ENCODE measurements around the gene PLD1.

DNA sequence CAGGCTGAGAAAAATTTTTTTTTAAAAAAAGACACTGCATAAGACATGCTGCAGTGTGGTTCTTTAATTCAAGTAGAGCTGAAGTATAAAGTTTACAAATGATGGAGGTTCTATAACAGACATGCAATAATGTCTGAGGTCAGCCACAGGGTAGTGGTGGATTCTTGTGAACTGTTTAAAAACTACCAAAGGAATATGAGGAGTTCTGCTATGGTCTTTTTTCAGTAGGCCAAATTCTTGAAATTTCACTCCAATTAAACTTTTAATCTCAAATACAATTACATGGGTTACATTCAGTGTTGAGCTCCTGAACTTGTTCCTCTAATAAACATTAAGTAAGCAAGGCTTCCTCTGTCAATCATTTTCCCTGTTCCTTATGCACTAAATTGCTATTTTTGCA is 122.7 kb downstream of the PLD1 start:
- TF ChIP-seq, protein P1, sequence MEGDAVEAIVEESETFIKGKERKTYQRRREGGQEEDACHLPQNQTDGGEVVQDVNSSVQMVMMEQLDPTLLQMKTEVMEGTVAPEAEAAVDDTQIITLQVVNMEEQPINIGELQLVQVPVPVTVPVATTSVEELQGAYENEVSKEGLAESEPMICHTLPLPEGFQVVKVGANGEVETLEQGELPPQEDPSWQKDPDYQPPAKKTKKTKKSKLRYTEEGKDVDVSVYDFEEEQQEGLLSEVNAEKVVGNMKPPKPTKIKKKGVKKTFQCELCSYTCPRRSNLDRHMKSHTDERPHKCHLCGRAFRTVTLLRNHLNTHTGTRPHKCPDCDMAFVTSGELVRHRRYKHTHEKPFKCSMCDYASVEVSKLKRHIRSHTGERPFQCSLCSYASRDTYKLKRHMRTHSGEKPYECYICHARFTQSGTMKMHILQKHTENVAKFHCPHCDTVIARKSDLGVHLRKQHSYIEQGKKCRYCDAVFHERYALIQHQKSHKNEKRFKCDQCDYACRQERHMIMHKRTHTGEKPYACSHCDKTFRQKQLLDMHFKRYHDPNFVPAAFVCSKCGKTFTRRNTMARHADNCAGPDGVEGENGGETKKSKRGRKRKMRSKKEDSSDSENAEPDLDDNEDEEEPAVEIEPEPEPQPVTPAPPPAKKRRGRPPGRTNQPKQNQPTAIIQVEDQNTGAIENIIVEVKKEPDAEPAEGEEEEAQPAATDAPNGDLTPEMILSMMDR (IDR thresholded peaks at IDR 0.05) = no peak
- no peak for TF ChIP-seq EZH2phosphoT487 (IDR thresholded peaks at IDR 0.05)
